ENCODE measurements around the gene PHACTR3. TPM values are rescaled to one million over a fixed set of nuclear protein-coding genes. Genes with fewer than 3 reads are reported as not detected.

PHACTR3 gene
- total RNA-seq, 3 donors from 2014 or later = 0.41 to 3.4 (median 1.1) TPM

- intact Hi-C loops (cut with DNase I, micrococcal nuclease) = no loop called here
- no peak for TF ChIP-seq CTCF (IDR thresholded peaks at IDR 0.05)
These were observed 94.3 kb downstream of the PHACTR3 start for GRCh38 chr20:59698598-59698997.

GRCh38 chr20:59701236-59701635 is 96.9 kb downstream of the PHACTR3 start:
- no peaks in the 10 kb centered on the region for H3K9me3 ChIP-seq
- no peak overlapping the region for H3K4me3 ChIP-seq
- intact Hi-C loops (cut with DNase I, micrococcal nuclease) = no loop called here
- H3K4me1 ChIP-seq (ENCODE audit: low read depth) = no peaks in the 10 kb centered on the region
- H3K36me3 ChIP-seq (ENCODE audit: low read depth) = no peaks in the 10 kb centered on the region
- ATAC-seq (no peak), DNase-seq (no peak)
- no peak for TF ChIP-seq CTCF (IDR thresholded peaks at IDR 0.05)

More at GRCh38 chr20:59698598-59698997, 94.3 kb downstream of the PHACTR3 start:
- Histone ChIP-seq H3K9me3 (no peaks in the 10 kb centered on the region), H3K4me1 (ENCODE audit: low read depth) (no peaks in the 10 kb centered on the region), H3K36me3 (ENCODE audit: low read depth) (no peaks in the 10 kb centered on the region), H3K4me3 (no peak overlapping the region)
- DNase-seq = no peak
- ATAC-seq = no peak

- Histone ChIP-seq H3K36me3 (ENCODE audit: low read depth) (no peaks in the 10 kb centered on the region), H3K9me3 (no peaks in the 10 kb centered on the region), H3K4me1 (ENCODE audit: low read depth) (no peaks in the 10 kb centered on the region), H3K4me3 (no peak overlapping the region)
- TF ChIP-seq CTCF (IDR thresholded peaks at IDR 0.05) = no peak
- ATAC-seq (no peak), DNase-seq (no peak)
- intact Hi-C loops (cut with DNase I, micrococcal nuclease) = no loop called here
These were observed 98.7 kb downstream of the PHACTR3 start for GRCh38 chr20:59703046-59703445.

- no peaks in the 10 kb centered on the region for H3K9me3 ChIP-seq
- no peak overlapping the region for H3K4me3 ChIP-seq
- H3K36me3 ChIP-seq (ENCODE audit: low read depth) = no peaks in the 10 kb centered on the region
- intact Hi-C loops (cut with DNase I, micrococcal nuclease) = no loop called here
- TF ChIP-seq CTCF (IDR thresholded peaks at IDR 0.05) = no peak
- DNase-seq (no peak), ATAC-seq (no peak)
- no peaks in the 10 kb centered on the region for H3K4me1 ChIP-seq (ENCODE audit: low read depth)
These were observed 101.5 kb downstream of the PHACTR3 start for GRCh38 chr20:59705651-59706399.

GRCh38 chr20:59706400-59706693 is 102.0 kb downstream of the PHACTR3 start:
- Histone ChIP-seq H3K4me3 (no peak overlapping the region), H3K9me3 (no peaks in the 10 kb centered on the region), H3K4me1 (ENCODE audit: low read depth) (no peaks in the 10 kb centered on the region), H3K36me3 (ENCODE audit: low read depth) (no peaks in the 10 kb centered on the region)
- intact Hi-C loops (cut with DNase I, micrococcal nuclease) = no loop called here
- no peak for TF ChIP-seq CTCF (IDR thresholded peaks at IDR 0.05)
- DNase-seq (no peak), ATAC-seq (no peak)

GRCh38 chr20:59708326-59708725 is 104.0 kb downstream of the PHACTR3 start:
- TF ChIP-seq CTCF (IDR thresholded peaks at IDR 0.05) = no peak
- H3K4me1 ChIP-seq (ENCODE audit: low read depth) = no peaks in the 10 kb centered on the region
- intact Hi-C loops (cut with DNase I, micrococcal nuclease) = no loop called here
- ATAC-seq (no peak), DNase-seq (no peak)
- H3K9me3 ChIP-seq = no peaks in the 10 kb centered on the region
- H3K36me3 ChIP-seq (ENCODE audit: low read depth) = no peaks in the 10 kb centered on the region
- no peak overlapping the region for H3K4me3 ChIP-seq
